ENCODE data around the gene GFM1.
"Not testable (repeated sequence)": the region's sequence is repeated elsewhere in the genome, so short reads cannot be mapped to it uniquely, and the experiment has no call there.

Gene GFM1

DNA sequence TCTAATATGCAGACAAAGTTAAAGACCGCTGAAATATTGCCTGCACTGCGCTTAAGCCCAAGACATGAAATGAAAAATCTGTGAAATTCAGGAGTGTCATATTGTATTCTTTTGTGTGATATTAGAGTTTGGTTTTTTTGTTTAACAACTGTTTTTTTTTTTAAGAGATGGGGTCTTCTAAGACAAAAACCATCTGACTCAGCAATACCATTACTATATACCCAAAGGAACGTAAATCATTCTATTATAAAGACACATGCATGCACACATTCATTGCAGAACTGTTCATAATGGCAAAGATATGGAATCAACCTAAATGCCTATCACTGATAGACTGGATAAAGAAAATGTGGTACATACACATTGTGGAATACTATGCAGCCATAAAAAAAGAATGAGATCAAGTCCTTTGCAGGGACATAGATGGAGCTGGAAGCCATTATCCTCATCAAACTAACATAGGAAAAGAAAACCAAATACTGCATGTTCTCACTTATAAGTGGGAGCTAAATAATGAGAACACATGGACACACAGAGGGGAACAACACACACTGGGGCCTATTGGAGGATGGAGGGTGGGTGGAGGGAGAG is 49.6 kb downstream of the GFM1 start:
- peaks cover 73% of the 10 kb centered on the region for H3K36me3 Mint-ChIP-seq (ENCODE audit: low read depth)
- H3K9me3 Mint-ChIP-seq; H3K4me3 Mint-ChIP-seq; H3K27me3 Mint-ChIP-seq; H3K4me1 Mint-ChIP-seq (ENCODE audit: low read depth); intact Hi-C loops (cut with micrococcal nuclease); H3K27ac Mint-ChIP-seq: not testable (repeated sequence)

GRCh38 chr3:158696618-158697017 is 52.3 kb downstream of the GFM1 start:
- H3K4me1 Mint-ChIP-seq (ENCODE audit: low read depth) = no peaks in the 10 kb centered on the region
- no peak overlapping the region for H3K4me3 Mint-ChIP-seq
- H3K9me3 Mint-ChIP-seq = no peaks in the 10 kb centered on the region
- H3K27ac Mint-ChIP-seq = no peak overlapping the region
- H3K36me3 Mint-ChIP-seq (ENCODE audit: low read depth) = peaks cover 50% of the 10 kb centered on the region
- intact Hi-C loops (cut with micrococcal nuclease) = no loop called here
- no peaks in the 10 kb centered on the region for H3K27me3 Mint-ChIP-seq

DNA sequence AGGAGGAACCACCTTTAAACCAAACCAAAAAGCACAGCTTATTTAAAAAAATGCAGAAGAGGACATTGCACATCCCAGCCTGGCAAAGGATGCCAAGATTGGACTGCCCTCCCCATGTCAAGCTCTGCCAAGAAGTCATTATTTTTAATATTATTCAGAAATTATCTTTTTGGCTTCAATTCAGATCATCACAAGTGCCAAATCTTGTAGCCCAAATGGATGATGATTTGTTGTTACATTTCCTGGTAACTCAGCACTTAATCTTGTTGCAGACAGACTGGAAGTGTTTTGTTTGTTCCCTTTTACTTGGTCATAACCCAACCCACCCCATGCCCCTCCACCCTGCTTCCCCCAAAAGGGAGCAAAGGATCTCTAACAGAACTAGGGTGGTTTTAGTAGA is 56.2 kb downstream of the GFM1 start:
- no peaks in the 10 kb centered on the region for H3K4me1 Mint-ChIP-seq (ENCODE audit: low read depth)
- H3K27me3 Mint-ChIP-seq = no peaks in the 10 kb centered on the region
- intact Hi-C loops (cut with micrococcal nuclease) = no loop called here
- no peaks in the 10 kb centered on the region for H3K9me3 Mint-ChIP-seq
- H3K36me3 Mint-ChIP-seq (ENCODE audit: low read depth) = peaks cover 41% of the 10 kb centered on the region
- no peak overlapping the region for H3K4me3 Mint-ChIP-seq
- H3K27ac Mint-ChIP-seq = peak overlapping the region; percentile 43

GRCh38 chr3:158701420-158702065 is 57.2 kb downstream of the GFM1 start:
- Mint-ChIP-seq H3K27me3 (no peaks in the 10 kb centered on the region), H3K9me3 (no peaks in the 10 kb centered on the region), H3K36me3 (ENCODE audit: low read depth) (peaks cover 45% of the 10 kb centered on the region), H3K27ac (peak overlapping the region; percentile 43), H3K4me3 (no peak overlapping the region), H3K4me1 (ENCODE audit: low read depth) (no peaks in the 10 kb centered on the region)
- intact Hi-C loops (cut with micrococcal nuclease) = no loop called here

GRCh38 chr3:158702815-158703481 is 58.6 kb downstream of the GFM1 start:
- Mint-ChIP-seq H3K27me3 (no peaks in the 10 kb centered on the region), H3K9me3 (no peaks in the 10 kb centered on the region), H3K4me1 (ENCODE audit: low read depth) (no peaks in the 10 kb centered on the region), H3K27ac (no peak overlapping the region), H3K36me3 (ENCODE audit: low read depth) (peaks cover 55% of the 10 kb centered on the region), H3K4me3 (no peak overlapping the region)
- intact Hi-C loops (cut with micrococcal nuclease) = no loop called here

- H3K4me1 Mint-ChIP-seq (ENCODE audit: low read depth) = no peaks in the 10 kb centered on the region
- H3K36me3 Mint-ChIP-seq (ENCODE audit: low read depth) = peaks cover 55% of the 10 kb centered on the region
- intact Hi-C loops (cut with micrococcal nuclease) = no loop called here
- H3K4me3 Mint-ChIP-seq = no peak overlapping the region
- H3K27me3 Mint-ChIP-seq = no peaks in the 10 kb centered on the region
- no peak overlapping the region for H3K27ac Mint-ChIP-seq
- no peaks in the 10 kb centered on the region for H3K9me3 Mint-ChIP-seq
These were observed 59.2 kb downstream of the GFM1 start for GRCh38 chr3:158703566-158703965.

- H3K9me3 Mint-ChIP-seq = no peaks in the 10 kb centered on the region
- peaks cover 58% of the 10 kb centered on the region for H3K36me3 Mint-ChIP-seq (ENCODE audit: low read depth)
- no peak overlapping the region for H3K4me3 Mint-ChIP-seq
- intact Hi-C loops (cut with micrococcal nuclease) = loop anchor here (5.0 kb wide), 1 partner anchor 37 kb away; the partner anchor contains the start of gene LXN
- H3K4me1 Mint-ChIP-seq (ENCODE audit: low read depth) = peaks cover 54% of the 10 kb centered on the region
- peak overlapping the region; percentile 92 for H3K27ac Mint-ChIP-seq
- H3K27me3 Mint-ChIP-seq = no peaks in the 10 kb centered on the region
These were observed 65.3 kb downstream of the GFM1 start for GRCh38 chr3:158709666-158710083.

GRCh38 chr3:158710601-158711000 is 66.3 kb downstream of the GFM1 start:
- Mint-ChIP-seq H3K36me3 (ENCODE audit: low read depth) (peaks cover 59% of the 10 kb centered on the region), H3K4me1 (ENCODE audit: low read depth) (peaks cover 58% of the 10 kb centered on the region), H3K9me3 (no peaks in the 10 kb centered on the region), H3K27ac (peak overlapping the region; percentile 92), H3K27me3 (no peaks in the 10 kb centered on the region), H3K4me3 (no peak overlapping the region)
- intact Hi-C loops (cut with micrococcal nuclease) = no loop called here

- Mint-ChIP-seq H3K27me3 (no peaks in the 10 kb centered on the region), H3K9me3 (no peaks in the 10 kb centered on the region), H3K4me1 (ENCODE audit: low read depth) (peaks cover 69% of the 10 kb centered on the region), H3K36me3 (ENCODE audit: low read depth) (peaks cover 52% of the 10 kb centered on the region), H3K27ac (peak overlapping the region; percentile 92), H3K4me3 (peak overlapping the region; percentile 30)
- intact Hi-C loops (cut with micrococcal nuclease) = no loop called here
These were observed 67.6 kb downstream of the GFM1 start for GRCh38 chr3:158711886-158712285.

GRCh38 chr3:158712443-158712842 is 68.1 kb downstream of the GFM1 start:
- Mint-ChIP-seq H3K36me3 (ENCODE audit: low read depth) (peaks cover 52% of the 10 kb centered on the region), H3K27ac (peak overlapping the region; percentile 92), H3K4me1 (ENCODE audit: low read depth) (peaks cover 75% of the 10 kb centered on the region), H3K27me3 (no peaks in the 10 kb centered on the region), H3K9me3 (no peaks in the 10 kb centered on the region), H3K4me3 (no peak overlapping the region)
- intact Hi-C loops (cut with micrococcal nuclease) = no loop called here

- peaks cover 51% of the 10 kb centered on the region for H3K36me3 Mint-ChIP-seq (ENCODE audit: low read depth)
- H3K9me3 Mint-ChIP-seq = no peaks in the 10 kb centered on the region
- intact Hi-C loops (cut with micrococcal nuclease) = no loop called here
- H3K4me1 Mint-ChIP-seq (ENCODE audit: low read depth) = peaks cover 78% of the 10 kb centered on the region
- peak overlapping the region; percentile 92 for H3K27ac Mint-ChIP-seq
- H3K27me3 Mint-ChIP-seq = no peaks in the 10 kb centered on the region
- no peak overlapping the region for H3K4me3 Mint-ChIP-seq
These were observed 68.8 kb downstream of the GFM1 start for GRCh38 chr3:158713094-158713499.

DNA sequence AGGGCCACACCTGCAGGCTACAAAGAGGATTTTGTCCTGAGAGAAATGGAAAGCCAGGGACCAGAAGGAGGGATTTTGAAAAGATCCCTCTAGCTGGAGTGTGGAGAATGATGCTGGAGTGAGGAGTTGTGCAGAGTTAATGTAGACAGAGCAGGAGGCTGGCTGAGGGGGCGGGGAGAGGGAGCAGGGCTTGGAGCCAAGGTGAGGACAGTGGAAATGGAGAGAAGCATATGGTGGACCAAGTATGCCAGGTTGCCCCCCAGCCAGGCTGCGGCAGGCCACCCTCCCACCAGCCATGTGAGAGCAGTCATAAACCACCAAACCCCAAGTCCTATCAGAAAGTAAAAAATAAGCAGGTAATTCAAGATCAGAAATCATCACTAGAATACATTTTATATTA is 73.2 kb downstream of the GFM1 start:
- intact Hi-C loops (cut with micrococcal nuclease) = no loop called here
- no peaks in the 10 kb centered on the region for H3K9me3 Mint-ChIP-seq
- H3K27me3 Mint-ChIP-seq = no peaks in the 10 kb centered on the region
- peaks cover 43% of the 10 kb centered on the region for H3K4me1 Mint-ChIP-seq (ENCODE audit: low read depth)
- no peak overlapping the region for H3K4me3 Mint-ChIP-seq
- peak overlapping the region; percentile 39 for H3K27ac Mint-ChIP-seq
- peaks cover 36% of the 10 kb centered on the region for H3K36me3 Mint-ChIP-seq (ENCODE audit: low read depth)

GRCh38 chr3:158718490-158719170 is 74.3 kb downstream of the GFM1 start:
- Mint-ChIP-seq H3K36me3 (ENCODE audit: low read depth) (peaks cover 36% of the 10 kb centered on the region), H3K27ac (no peak overlapping the region), H3K4me3 (no peak overlapping the region), H3K4me1 (ENCODE audit: low read depth) (peaks cover 43% of the 10 kb centered on the region), H3K9me3 (no peaks in the 10 kb centered on the region), H3K27me3 (no peaks in the 10 kb centered on the region)
- intact Hi-C loops (cut with micrococcal nuclease) = no loop called here

GRCh38 chr3:158722108-158722507 is 77.8 kb downstream of the GFM1 start:
- no peaks in the 10 kb centered on the region for H3K9me3 Mint-ChIP-seq
- peaks cover 21% of the 10 kb centered on the region for H3K4me1 Mint-ChIP-seq (ENCODE audit: low read depth)
- peak overlapping the region; percentile 91 for H3K27ac Mint-ChIP-seq
- H3K4me3 Mint-ChIP-seq = no peak overlapping the region
- H3K36me3 Mint-ChIP-seq (ENCODE audit: low read depth) = peaks cover 23% of the 10 kb centered on the region
- no peaks in the 10 kb centered on the region for H3K27me3 Mint-ChIP-seq
- intact Hi-C loops (cut with micrococcal nuclease) = no loop called here

All from dendritic cell treated with granulocyte-macrophage colony-stimulating factor and Interleukin-4, amounts not matched to agents 40 ng/mL and 50 ng/mL, for 4 days (primary cell).